NCI-H2107 treated with DMSO at 0.1 percent for 48 hours (cell line): Measurements from ENCODE around the gene ACAD8.
"Not testable (repeated sequence)": the region's sequence is repeated elsewhere in the genome, so short reads cannot be mapped to it uniquely, and the experiment has no call there.

Experiments
- DNase-seq: peaks from one replicate; lab custom pipeline; 2025; ENCODE audit not compliant: unreplicated experiment; lab: John Stamatoyannopoulos, UW

The ACAD8 gene

DNA sequence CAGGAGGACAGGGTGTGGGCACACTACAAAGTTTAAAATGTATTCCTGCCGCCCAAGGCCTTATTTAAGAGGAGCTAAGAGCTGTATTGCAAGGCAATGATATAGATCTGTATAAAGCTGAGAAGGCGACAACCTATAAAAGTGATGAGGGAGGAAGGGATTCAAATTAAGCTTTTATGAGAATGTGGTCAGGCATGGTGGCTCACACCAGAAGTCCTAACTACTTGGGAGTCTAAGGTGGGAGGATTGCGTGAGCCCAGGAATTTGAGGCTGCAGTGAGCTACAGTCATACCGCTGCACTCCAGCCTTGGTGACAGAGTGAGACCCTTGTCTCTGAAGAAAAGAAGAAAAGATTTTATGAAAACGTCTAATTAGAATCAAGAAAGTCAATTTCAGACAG lies 13.1 kb downstream of the ACAD8 start:
- no peak for DNase-seq

DNA sequence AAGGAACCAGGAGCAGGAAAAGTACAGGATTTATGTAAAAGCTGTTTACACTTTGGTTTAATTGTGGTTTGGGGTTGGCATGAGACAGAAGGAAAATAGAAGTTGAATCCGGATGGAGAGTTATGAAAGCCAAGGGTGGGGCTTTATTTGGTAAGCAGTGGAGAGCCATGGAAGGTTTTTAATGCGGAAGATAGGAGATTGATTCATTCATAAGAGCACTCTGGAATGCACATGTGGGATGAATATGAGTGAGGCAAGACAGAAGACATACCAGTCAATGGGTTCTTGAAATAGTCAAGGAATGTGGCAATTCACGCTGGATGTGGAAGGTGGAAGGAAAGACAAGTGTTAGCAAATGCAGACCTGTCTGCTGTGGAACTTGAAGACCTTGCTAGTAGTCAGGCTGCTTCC lies 13.5 kb downstream of the ACAD8 start:
- DNase-seq = no peak

DNA sequence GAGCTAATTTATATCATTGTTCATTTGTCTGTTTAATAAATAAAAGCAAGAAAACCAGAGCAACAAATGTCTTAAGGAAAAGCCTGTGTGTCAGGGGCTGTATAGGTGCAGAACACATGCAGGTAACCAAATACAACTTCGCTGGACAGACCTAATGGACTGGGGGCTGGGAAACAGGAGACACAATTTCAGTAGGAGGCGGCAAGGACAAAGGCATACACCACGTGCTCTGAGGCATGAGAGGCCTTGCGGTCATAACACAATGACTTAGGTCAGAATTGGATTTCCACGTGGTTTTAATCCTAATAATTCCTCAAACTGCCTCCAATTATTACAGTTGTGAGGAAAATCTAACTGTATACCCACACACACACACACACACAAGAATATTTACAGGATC lies 14.1 kb downstream of the ACAD8 start:
- DNase-seq = peak; percentile 78

DNA sequence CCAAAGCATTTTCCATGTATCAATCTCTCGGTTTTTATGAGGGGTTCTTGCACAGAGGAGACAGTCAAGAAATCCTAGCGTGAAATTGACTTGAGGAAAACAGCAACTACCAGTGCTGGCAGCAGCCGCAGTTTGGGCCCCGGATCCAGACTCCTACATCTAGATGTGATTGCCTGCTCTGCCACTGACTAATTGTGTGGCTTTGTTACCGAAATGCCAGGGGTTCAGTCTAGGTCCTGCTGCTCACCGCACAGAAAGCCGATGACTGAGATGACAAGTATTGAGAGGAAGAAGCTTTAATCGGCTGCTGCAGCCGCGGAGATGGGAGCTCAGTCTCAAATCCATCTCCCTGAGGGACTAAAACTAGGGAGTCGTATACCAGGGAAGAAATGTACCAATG lies 14.6 kb downstream of the ACAD8 start:
- no peak for DNase-seq

DNA sequence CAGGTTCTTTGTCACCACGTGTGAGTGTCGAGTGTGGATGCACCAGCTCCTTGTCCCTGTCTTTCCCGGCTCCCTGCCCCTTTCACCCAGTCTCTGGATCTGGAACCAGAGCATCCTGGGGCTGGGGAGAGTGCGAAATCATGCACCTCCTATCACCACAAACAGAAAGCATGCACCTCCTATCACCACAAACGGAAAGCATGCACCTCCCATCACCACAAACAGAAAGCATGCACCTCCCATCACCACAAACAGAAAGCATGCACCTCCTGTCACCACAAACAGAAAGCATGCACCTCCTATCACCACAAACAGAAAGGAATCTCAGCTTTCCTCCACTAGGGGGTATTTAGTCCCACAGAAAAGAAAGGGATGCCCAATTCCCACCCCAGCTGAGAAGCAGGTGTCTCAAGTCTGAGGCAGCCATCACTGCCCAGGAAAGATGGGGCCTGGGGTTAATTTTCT lies 16.9 kb downstream of the ACAD8 start:
- DNase-seq = peak; percentile 69

DNA sequence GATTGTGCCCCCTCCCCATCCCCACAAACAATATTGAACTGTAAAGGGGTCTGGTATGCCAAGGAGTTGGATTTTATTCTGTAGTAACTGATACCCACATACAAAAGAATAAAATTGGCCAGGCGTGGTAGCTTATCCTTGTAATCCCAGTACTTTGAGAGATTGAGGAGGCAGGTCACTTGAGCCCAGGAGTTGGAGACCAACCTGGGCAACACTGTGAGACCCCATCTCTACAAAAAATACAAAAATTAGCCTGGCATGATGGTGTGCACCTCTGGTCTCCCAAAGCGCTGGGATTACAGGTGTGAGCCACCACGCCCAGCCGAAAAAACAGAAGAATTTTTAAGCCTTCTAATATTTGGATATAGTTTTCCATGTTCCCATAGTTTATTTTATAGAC lies 18.6 kb downstream of the ACAD8 start:
- no peak for DNase-seq

DNA sequence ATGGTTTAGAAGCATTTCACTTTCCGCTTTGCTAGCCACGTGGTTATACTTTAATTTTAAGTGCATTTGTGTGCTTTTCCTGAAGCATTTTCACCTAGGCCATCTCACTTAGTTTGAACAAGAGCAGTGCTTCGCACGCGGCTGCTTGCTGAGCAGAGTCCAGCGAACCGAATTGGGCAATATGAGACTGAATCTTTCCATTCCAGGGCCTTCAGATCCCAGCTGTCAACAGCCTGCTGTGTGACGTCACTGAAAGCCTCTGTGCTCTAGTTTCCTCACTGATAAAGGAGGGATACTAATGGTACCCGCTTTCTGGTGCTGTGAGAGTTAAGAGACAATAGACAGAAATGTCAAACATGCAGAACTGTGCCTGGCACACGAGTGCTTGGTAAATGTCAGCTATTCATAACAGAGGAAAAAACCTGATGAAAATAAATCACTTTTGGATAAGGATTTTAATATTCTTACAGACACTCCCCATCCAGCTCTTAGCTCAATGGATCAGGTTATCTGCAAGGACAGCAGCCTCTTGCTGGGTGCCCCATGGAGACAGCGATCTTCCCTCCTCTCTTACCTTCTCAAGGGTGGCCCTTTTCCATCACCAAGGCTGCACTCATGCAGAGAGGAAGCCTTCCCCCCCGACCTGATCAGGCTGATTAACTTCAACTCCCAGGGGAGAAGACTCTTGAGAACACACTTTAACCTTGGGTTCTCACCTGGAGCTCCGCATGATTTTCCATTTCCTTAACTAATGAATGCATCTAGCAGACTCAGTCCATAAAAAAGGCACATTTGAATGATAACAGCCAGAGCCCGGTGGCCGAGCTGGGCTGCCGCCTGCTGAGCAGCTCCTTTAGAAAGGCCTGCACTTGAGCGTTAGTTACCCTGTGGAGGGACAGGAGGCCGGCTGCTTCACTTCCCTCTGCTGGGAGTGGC lies 19.3 kb downstream of the ACAD8 start:
- DNase-seq = peak; percentile 82

DNA sequence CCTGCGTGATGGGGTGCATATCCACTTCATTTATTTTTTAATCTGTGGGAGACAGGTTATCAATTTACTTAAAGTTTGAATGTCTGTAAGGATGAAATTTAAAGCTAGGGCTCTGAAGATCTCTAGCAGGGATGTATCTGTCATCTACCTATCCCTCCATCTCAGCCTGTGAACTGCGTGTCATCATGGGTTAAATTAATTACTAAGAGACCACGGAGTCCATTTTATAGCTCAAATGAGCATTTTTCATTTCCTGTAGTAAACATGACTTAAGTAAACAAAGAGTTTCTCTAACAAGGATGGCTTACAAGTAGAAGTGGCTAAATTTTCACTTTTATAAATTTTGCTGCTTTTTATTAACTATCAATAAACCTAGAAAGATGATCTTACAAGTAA lies 19.9 kb downstream of the ACAD8 start:
- DNase-seq = no peak

DNA sequence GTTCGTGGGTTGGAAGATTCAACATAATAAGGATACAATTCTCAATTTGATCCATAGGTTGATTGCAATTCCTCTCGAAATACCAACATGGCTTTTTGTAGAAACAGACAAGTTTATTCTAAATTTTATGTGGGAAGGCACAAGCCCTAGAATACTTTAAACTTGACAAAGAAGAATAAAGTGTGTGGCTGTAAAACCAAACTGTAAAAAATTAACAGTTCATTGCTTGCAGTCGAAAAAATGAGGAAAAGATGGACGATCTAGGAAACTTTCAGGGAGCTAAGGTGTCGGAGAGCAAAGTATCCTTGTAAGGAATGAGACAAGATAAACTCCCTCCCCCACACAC lies 21.8 kb downstream of the ACAD8 start:
- no peak for DNase-seq

DNA sequence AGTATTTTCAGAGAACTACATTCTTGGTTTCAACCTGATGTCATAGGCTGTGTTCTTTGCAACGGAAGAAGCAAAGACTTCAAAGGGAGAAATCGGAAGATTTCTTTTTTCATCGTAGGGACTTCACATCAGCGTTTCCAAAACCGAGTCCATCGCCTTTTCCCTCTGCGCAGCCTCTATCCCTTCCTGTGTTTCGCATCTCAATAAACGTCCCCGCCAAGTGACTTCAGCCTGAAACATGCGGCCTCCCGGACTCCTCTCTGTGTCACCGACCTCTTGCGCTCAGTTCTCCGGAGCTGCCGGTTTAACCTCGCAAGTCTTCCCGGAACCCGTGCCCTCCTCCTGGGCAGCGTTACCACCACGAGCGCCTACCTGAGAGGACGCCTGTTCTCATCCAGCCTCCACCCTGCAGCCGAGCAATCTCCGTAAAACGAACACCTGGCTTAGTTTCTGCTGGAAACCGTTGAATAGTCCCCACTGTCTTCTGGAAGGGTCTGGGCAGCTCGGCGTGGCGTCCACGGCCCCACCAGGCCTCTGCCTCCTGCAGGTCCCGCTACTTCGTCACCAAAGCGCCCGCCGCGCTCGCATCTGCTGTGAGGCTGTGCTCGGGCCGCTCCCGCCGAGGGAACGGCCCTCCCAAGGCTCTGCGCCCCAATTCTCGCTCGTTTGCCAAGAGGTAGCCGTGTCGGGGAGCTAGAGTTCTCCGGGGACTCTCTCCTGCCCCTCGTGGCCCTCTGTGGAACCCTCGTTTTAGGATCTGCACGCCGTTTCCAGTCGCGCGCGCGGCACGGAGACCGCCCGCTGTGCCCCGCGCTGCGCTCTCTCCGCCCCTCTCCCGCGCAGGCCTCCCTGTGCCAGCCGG lies 22.4 kb downstream of the ACAD8 start, which contains the start of gene GLB1L3:
GLB1L3 (plus strand) TSS at position 846 of the 862 bp plus-strand sequence. CDS start 362 bp downstream, outside the sequence.
- peak; percentile 52 for DNase-seq

DNA sequence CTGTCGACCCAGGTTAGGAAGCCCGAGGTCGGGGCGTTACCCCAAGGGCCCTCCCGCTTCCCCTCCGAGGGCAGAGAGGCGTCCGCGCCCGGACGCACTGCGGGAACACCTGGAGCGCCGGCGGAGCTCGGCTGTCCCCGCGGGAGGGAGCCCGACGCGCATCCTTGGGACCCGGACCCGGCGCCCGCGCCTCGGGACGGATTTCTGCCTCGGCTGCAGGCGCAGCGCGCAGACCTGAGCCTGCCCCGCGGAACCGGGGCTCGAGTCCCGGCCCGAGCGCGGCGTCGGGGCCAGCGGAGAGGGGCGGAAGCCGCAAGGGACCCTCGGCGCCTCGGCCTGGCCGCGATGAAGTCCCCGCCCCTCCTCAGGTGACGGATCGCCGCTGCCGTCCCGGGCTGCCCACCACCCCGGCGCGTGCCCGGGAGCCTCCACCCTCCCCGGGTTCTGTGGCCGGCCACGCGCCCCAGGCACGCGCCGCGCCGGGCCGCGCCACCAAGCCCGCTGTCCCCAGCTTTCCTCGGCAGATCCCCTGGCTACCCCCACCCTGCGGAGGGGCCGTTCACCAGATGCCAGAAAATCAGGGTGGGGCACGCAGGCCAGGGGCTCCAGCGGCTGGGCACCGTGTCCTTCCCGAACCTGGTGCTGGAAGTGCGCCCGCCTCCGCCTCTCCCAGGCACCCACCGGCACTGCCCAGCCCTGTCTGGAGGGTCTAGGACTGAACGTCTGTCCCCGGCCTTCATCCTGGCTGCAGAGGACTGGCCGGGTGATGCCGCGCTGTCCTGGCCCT lies 23.2 kb downstream of the ACAD8 start:
- no peak for DNase-seq

DNA sequence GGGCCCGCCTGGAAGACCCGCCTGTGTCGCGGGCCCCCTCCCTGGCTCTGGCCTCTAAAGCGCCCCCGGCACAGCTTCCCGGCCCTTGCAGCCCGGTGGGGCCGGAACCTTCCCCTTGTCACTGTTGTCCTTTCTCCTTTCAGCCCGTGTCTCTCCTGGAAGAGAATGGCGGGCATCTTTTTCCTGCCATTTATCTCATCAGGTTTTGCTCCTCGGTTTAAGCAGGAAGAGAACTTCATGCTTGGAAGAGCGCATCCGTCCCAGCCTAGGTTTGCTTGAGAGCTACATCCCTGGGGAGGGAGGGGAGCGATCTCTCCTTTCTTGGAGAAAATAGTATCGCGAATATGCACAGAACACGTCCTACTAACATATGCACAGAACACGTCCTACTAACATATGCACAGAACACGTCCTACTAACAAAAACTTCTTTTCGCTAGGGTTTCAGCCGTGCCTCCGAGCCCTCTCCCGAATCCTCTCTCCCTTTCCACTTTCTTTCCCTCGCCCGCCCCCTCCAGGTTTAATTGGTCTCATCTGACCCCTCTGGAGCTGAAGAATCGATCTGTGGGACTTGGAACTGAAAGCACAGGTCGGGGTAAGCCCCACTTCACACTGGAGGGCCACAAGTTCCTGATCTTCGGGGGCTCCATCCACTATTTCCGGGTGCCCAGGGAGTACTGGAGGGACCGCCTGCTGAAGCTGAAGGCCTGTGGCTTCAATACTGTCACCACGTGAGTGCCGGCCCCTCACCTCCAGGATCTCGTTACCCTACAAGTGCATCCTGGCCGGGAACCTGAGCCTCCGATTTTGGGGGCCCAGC lies 24.0 kb downstream of the ACAD8 start:
- DNase-seq = no peak

DNA sequence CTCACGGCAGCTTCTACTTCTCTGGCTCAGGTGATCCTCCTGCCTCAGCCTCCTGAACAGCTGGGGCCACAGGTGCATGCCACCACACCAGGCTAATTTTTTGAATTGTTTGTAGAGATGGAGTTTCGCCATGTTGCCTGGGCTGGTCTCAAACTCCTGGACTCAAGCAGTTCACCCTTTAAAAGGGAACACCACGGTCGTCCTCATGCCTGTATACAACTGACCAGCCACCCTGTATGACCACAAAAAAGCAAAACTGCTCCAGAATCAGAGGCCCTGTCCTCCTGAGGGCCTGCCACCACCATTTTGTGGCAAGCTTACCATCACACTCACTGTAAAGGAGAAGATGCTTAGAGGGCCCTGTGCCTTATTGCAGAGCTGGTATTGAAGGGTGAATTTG lies 25.0 kb downstream of the ACAD8 start:
- no peak for DNase-seq

DNA sequence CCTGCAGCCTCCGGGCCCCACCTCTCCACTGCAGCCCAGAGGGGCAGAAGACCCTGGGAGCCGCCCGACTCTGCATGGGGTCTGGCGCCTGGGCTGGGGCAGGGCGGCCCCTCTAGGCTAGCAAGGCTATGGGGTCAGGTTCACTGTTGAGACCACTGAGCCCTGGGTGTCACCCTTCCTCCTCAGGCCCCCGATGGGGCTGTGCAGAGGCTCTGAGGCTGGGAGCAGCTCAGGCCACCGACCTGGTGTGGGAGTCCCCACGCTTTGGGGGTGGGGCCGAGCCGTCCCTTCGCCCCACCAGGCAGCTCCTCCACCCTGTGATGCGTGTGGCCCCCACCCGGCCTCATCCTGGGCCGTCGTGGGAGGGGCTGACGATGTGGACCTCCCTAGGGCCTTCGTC lies 28.3 kb downstream of the ACAD8 start:
- not testable (repeated sequence) for DNase-seq

DNA sequence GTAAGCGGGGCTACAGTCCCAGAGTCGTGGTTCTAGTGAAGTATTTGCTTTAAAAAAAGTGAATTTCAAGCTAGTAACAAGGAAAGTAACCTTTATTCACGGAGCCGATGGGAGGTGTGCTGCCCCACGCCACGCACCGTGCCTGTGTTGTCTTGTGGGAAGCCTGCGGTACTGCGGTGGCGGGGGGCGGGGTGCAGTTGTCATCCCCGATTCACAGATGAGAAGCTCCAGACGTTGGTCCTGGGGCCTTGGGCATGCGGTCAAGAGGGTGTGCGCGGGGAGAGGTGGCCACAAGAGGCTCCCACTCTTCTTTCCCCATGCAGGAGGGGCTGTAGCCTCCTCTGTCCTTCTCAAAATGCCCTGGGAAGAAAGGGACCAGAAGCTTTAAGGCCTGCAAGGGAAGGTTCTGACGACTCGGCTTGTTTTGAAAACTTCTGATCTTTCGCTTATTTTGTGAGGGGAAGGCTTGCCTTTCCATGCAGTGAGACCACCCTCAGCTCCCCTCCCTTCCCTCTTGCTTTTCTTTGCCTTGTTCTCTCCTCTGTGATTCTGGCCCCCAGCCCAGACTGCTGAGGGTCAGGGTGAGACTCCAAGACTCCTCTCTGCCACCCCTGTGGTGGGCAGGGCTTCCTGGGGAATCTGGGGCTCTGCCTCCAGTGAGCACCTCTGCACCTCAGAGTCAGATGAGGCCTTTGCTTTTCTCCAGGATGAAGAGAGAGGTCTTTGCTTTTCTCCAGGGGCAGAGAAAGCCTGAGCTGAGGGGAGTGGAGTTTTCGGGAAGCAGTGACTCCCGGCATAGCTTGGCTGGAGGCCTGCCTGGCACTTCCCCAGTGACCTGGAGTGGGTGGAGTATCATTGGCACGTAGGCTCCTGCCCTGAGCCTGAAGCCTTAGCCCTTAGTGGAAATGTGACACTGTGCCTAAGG lies 29.0 kb downstream of the ACAD8 start:
- DNase-seq = no peak

DNA sequence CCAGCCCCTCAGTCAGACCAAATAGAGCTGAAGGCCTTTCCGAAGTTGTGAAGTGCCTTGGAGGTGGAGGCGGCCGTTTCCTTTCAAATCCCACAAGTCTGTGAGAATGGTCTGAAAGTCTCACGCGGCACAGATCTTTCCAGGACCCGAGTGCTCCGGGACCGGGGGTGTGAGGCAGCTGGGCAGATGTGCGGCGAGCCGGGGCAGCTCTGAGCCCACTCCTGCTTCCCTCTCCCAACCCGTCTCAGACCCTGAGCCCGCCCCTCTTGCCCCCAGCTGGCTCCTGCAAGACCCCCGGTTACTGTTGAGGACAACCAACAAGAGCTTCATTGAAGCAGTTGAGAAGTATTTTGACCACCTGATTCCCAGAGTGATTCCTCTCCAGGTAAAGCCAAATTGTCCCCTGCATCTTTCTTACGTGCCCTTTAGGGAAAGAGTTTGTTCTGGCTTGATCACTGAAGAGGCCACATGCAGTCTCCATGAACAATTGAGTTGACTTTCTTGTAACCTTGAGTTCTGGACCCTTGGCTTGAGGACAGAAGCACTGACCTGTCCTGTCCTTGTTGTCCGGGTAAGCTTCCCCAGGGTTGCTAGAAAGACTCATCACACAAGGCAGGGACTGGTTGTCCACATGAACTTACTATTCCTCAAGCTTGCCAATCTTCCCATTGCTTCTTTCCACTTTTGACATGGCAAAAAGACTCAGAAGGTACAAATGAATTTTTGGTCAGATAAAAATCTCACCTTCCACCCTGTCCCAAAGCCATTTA lies 30.3 kb downstream of the ACAD8 start:
- DNase-seq = no peak

DNA sequence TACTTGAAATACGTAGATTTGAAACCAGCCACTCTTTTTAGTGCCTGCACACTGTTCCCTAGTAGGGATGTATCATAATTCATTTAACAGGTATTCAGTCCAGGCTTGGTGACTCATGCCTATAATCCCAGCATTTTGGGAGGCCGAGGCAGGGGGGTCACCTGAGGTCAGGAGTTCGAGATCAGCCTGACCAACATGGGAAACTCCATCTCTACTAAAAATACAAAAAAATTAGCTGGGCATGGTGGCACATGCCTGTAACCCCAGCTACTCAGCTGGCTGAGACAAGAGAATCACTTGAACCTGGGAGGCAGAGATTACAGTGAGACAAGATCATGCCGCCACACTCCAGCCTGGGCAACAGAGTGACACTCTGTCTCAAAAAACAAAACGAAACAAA lies 31.0 kb downstream of the ACAD8 start:
- DNase-seq = not testable (repeated sequence)

DNA sequence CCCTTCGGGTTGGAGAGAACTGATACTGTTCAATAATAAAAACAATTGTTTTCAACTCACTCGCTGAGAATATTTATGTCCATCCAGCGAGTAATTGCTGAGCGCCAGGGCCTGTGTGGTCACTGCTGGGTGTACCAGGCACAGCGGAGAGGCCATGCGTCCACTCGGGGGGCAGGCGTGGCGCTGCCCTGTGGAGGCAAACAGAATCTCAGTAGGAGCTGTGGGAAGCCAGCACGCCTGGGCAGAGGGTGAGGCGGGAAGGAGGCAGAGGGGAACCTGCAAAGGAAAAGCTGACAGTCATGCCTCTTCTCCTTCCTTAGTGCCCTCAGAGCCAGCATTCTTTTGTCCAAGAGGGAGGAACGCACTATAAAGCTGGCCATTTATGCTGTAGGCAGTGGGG lies 34.2 kb downstream of the ACAD8 start:
- no peak for DNase-seq
